GM12872 (cell line): ENCODE results near the gene TAF4.

Experiments used
- CTCF ChIP-seq: IDR thresholded peaks from 3 replicates; pipeline ENCODE4 v1.5.1; 2011; ENCODE audit warnings: low read depth, mild to moderate bottlenecking, low read length, moderate library complexity; ENCODE audit not compliant: insufficient read depth

TAF4 gene

GRCh38 chr20:61975407-61976129 is 90.1 kb downstream of the TAF4 start:
- no peak for TF ChIP-seq CTCF

- no peak for TF ChIP-seq CTCF
Observed at GRCh38 chr20:61974357-61974665, 91.4 kb downstream of the TAF4 start.

- TF ChIP-seq CTCF, result no peak
Observed at GRCh38 chr20:61973515-61974356, 91.9 kb downstream of the TAF4 start.

GRCh38 chr20:61972636-61973508 is 92.8 kb downstream of the TAF4 start:
- TF ChIP-seq CTCF, result no peak

- no peak for TF ChIP-seq CTCF
Observed at GRCh38 chr20:61970357-61970756, 95.3 kb downstream of the TAF4 start.

GRCh38 chr20:61969806-61970205 is 95.9 kb downstream of the TAF4 start:
- no peak for TF ChIP-seq CTCF

- TF ChIP-seq CTCF, result no peak
Observed at GRCh38 chr20:61968932-61969331, 96.7 kb downstream of the TAF4 start.
